CD14-positive monocyte (primary cell): Measurements from ENCODE around the gene CHKB. TPM values are rescaled to one million over a fixed set of nuclear protein-coding genes. Genes with fewer than 3 reads are reported as not detected.

ENCODE experiments used
- DNase-seq, 3 donors: peaks; one replicate each; pipeline ENCODE4 v3.0.0-alpha.2; 2011 to 2022
- H2AFZ ChIP-seq: 2 replicates; pipeline ENCODE4 v1.6.0; 2012; ENCODE audit warnings: mild to moderate bottlenecking, low read depth, low read length, inconsistent platforms; ENCODE audit not compliant: insufficient read depth, poor library complexity, severe bottlenecking
- H3K27ac ChIP-seq, 2 donors: 1 replicate in 1 of 2; 2 replicates in 1 of 2; pipeline ENCODE4 v1.5.1; 2012 to 2013; ENCODE audit warnings: low read length in 2 of 2, control low read depth in 1 of 2, inconsistent platforms in 1 of 2, low read depth in 1 of 2, mild to moderate bottlenecking in 1 of 2
- H3K27me3 ChIP-seq, 2 donors: one replicate each; pipeline versions ENCODE4 v1.6.0 to v1.6.1; 2011 to 2013; ENCODE audit warnings: low read length in 2 of 2; ENCODE audit not compliant: control insufficient read depth in 2 of 2, insufficient read depth in 2 of 2
- H3K36me3 ChIP-seq, 2 donors: replicated peaks in 1 of 2; 1 replicate in 1 of 2; 2 replicates in 1 of 2; pipeline versions ENCODE4 v1.5.1 to v1.6.1; 2012 to 2013; ENCODE audit warnings: low read length in 2 of 2, control low read depth in 1 of 2, inconsistent platforms in 1 of 2, mild to moderate bottlenecking in 1 of 2; ENCODE audit not compliant: insufficient read depth in 2 of 2, control insufficient read depth in 1 of 2
- H3K4me1 ChIP-seq, 2 donors: 1 replicate in 1 of 2; 2 replicates in 1 of 2; pipeline versions ENCODE4 v1.5.1 to v1.6.1; 2012 to 2013; ENCODE audit warnings: low read length in 2 of 2, control low read depth in 1 of 2, inconsistent platforms in 1 of 2, mild to moderate bottlenecking in 1 of 2, moderate library complexity in 1 of 2; ENCODE audit not compliant: insufficient read depth in 2 of 2, control insufficient read depth in 1 of 2
- H3K4me2 ChIP-seq: replicated peaks from 2 replicates; pipeline ENCODE3; 2012; ENCODE audit warnings: low read length, moderate library complexity, mild to moderate bottlenecking; ENCODE audit not compliant: poor library complexity, severe bottlenecking; ENCODE audit errors: extremely low read depth
- H3K4me3 ChIP-seq, 3 experiments: fragments of 200-600 bp in 1 of 3; sonication (generic) in 1 of 3; replicated peaks in 1 of 3; 1 replicate in 2 of 3; 2 replicates in 1 of 3; pipeline ENCODE4 v1.5.1; 2011 to 2013; ENCODE audit warnings: low read length in 3 of 3, mild to moderate bottlenecking in 3 of 3, control low read depth in 2 of 3, low read depth in 2 of 3, inconsistent platforms in 1 of 3, moderate library complexity in 1 of 3
- H3K79me2 ChIP-seq: 2 replicates; pipeline ENCODE4 v1.6.0; 2012; ENCODE audit warnings: mild to moderate bottlenecking, control low read depth, inconsistent platforms, low read length, moderate library complexity; ENCODE audit not compliant: insufficient read depth
- H3K9ac ChIP-seq: 2 replicates; pipeline ENCODE4 v1.6.0; 2017; ENCODE audit warnings: low read length, mild to moderate bottlenecking; ENCODE audit not compliant: insufficient read depth, poor library complexity, severe bottlenecking
- H3K9me3 ChIP-seq, 2 donors: replicated peaks in 1 of 2; 1 replicate in 1 of 2; 2 replicates in 1 of 2; pipeline versions ENCODE4 v1.5.1 to v1.6.1; 2012 to 2013; ENCODE audit warnings: low read length in 2 of 2, control low read depth in 1 of 2; ENCODE audit not compliant: control insufficient read depth in 1 of 2, insufficient read depth in 1 of 2
- H4K20me1 ChIP-seq: 2 replicates; pipeline ENCODE4 v1.6.0; 2012; ENCODE audit warnings: mild to moderate bottlenecking, low read length, control low read depth, moderate library complexity; ENCODE audit not compliant: insufficient read depth
- H3K27ac Mint-ChIP-seq, 7 donors: one replicate each; pipeline ENCODE4 v1.8.0; 2020; ENCODE audit warnings: mild to moderate bottlenecking in 7 of 7, mixed read lengths in 7 of 7, moderate library complexity in 6 of 7, inconsistent platforms in 2 of 7
- H3K27me3 Mint-ChIP-seq, 3 donors: one replicate each; pipeline ENCODE4 v1.8.0; 2021 to 2022; ENCODE audit warnings: low read depth in 3 of 3, mild to moderate bottlenecking in 3 of 3, mixed read lengths in 3 of 3, moderate library complexity in 3 of 3, inconsistent platforms in 1 of 3
- H3K36me3 Mint-ChIP-seq, 2 donors: one replicate each; pipeline ENCODE4 v1.8.0; 2020; ENCODE audit warnings: mixed read lengths in 2 of 2, inconsistent platforms in 1 of 2, mild to moderate bottlenecking in 1 of 2
- H3K4me1 Mint-ChIP-seq: one replicate; pipeline ENCODE4 v1.8.0; 2020; ENCODE audit warnings: mild to moderate bottlenecking, mixed read lengths
- H3K4me3 Mint-ChIP-seq, 2 donors: one replicate each; pipeline ENCODE4 v1.8.0; 2020; ENCODE audit warnings: mild to moderate bottlenecking in 2 of 2, mixed read lengths in 2 of 2, moderate library complexity in 1 of 2
- H3K9me3 Mint-ChIP-seq, 7 donors: one replicate each; pipeline ENCODE4 v1.8.0; 2020 to 2022; ENCODE audit warnings: mixed read lengths in 7 of 7, mild to moderate bottlenecking in 6 of 7, moderate library complexity in 6 of 7, inconsistent platforms in 2 of 7
- WGBS: methylation state at CpG from one replicate; pipeline ENCODE4 v1.1.5; 2013; ENCODE audit warnings: missing lambda C conversion rate; ENCODE audit not compliant: insufficient coverage; 5-methylcytosine and 5-hydroxymethylcytosine counted together
- intact Hi-C, 2 donors: fragments of 100-400 bp; cut with micrococcal nuclease; formaldehyde crosslinking; loops; one replicate each; pipeline versions ENCODE4 v1.15.0 to v1.15.1; 2023
- polyA plus RNA-seq, 3 donors: library from polyadenylated mRNA; depleted of rRNA in 1 of 3; unstranded in 2 of 3; stranded (reverse) in 1 of 3; fragments of 300-500 nt in 2 of 3; fragments of >200 nt in 1 of 3; fragmentation: Illumina TruSeq in 2 of 3; gene quantifications; 1 replicate in 2 of 3; 2 replicates in 1 of 3; pipeline ENCODE4 v1.2.3, GENCODE V29; 2012 to 2021
- TF ChIP-seq, protein P1 (sequence below): fragments of 200-600 bp; IDR thresholded peaks from one replicate; pipeline ENCODE4 v1.8.0; 2022; ENCODE audit warnings: antibody characterized with exemption, mild to moderate bottlenecking

Gene CHKB
- polyA plus RNA-seq, 3 donors = 29.1 to 286 (median 31.3) TPM

DNA sequence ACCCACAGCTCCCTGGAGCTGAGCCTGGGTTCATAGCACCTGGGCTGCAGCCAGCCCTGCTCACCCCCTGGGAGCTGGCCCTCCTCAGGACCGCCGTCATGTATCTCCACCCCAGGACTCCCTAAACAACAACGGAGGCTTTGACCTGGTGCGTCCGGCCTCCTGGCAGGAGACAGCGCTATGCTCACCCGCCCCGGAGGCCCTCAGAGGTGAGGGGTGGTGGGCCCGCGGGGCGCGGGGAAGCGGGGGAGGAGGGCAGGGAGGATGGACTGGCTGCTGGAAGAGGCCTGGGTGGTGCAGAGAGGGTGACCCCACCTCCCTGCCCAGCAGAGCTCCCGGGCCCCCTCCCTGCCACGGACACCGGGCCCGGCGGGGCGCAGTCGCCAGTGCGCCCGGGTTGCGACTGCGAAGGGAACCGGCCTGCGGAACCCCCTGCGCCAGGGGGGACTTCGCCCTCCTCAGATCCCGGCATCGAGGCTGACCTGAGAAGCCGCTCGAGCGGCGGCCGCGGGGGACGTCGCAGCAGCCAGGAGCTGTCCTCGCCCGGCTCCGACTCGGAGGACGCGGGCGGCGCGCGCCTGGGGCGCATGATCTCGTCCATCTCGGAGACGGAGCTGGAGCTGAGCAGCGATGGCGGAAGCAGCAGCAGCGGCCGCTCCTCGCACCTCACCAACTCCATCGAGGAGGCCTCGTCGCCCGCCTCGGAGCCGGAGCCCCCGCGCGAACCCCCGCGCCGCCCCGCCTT is 21.0 kb upstream of the CHKB start:
- peaks cover 56 to 90% (median 72%) of the 10 kb centered on the region in 3 donors for H3K27me3 Mint-ChIP-seq

DNA sequence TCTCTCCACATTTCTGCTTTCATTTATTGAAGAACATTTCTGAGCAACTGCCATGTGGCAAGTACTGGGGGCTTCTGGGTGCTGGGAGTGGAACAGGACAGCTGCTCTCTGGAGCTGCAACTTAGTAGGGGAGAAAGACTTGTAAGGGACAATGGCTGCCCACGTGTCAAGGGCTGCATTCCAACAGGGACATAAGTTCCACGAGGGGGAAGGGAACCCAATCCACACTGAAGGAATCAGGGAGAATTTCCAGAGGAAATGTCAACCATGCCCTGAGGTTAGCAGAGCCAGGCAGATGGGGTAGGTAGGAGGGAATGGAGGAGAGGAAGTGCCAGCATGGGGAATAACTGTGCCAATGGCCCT is 19.7 kb upstream of the CHKB start:
- Mint-ChIP-seq H3K27me3 (peaks cover 57 to 90% (median 77%) of the 10 kb centered on the region in 3 donors), H3K4me1 (peaks cover 4% of the 10 kb centered on the region), H3K4me3 (peak overlapping the region; percentile 3 to 86), H3K9me3 (peaks cover 0 to 21% (median 9%) of the 10 kb centered on the region in 7 donors), H3K27ac (no peak overlapping the region), H3K36me3 (peaks cover 8 to 15% of the 10 kb centered on the region in 2 donors)
- H3K79me2 ChIP-seq = no peaks in the 10 kb centered on the region
- H3K27me3 ChIP-seq = peaks cover 35 to 74% of the 10 kb centered on the region in 2 donors
- no peak for DNase-seq
- H3K9me3 ChIP-seq = peaks cover 0 to 16% of the 10 kb centered on the region in 2 donors
- H3K4me1 ChIP-seq = no peaks in the 10 kb centered on the region
- H3K36me3 ChIP-seq = no peaks in the 10 kb centered on the region
- H3K4me2 ChIP-seq = no peak overlapping the region
- intact Hi-C loops = no loop called here
- H2AFZ ChIP-seq = no peak overlapping the region
- H3K4me3 ChIP-seq = no peak overlapping the region
- H3K27ac ChIP-seq = no peak overlapping the region
- no peak overlapping the region for H3K9ac ChIP-seq
- WGBS = 27% methylated on average over 2 of the region's 2 CpGs
- TF ChIP-seq, protein P1, sequence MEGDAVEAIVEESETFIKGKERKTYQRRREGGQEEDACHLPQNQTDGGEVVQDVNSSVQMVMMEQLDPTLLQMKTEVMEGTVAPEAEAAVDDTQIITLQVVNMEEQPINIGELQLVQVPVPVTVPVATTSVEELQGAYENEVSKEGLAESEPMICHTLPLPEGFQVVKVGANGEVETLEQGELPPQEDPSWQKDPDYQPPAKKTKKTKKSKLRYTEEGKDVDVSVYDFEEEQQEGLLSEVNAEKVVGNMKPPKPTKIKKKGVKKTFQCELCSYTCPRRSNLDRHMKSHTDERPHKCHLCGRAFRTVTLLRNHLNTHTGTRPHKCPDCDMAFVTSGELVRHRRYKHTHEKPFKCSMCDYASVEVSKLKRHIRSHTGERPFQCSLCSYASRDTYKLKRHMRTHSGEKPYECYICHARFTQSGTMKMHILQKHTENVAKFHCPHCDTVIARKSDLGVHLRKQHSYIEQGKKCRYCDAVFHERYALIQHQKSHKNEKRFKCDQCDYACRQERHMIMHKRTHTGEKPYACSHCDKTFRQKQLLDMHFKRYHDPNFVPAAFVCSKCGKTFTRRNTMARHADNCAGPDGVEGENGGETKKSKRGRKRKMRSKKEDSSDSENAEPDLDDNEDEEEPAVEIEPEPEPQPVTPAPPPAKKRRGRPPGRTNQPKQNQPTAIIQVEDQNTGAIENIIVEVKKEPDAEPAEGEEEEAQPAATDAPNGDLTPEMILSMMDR = no peak
- no peaks in the 10 kb centered on the region for H4K20me1 ChIP-seq

More for the DNA sequence above, 21.0 kb upstream of the CHKB start:
- Histone ChIP-seq H3K79me2 (no peaks in the 10 kb centered on the region), H3K4me2 (no peak overlapping the region), H3K27ac (no peak overlapping the region), H3K36me3 (no peaks in the 10 kb centered on the region), H3K27me3 (peaks cover 35 to 68% of the 10 kb centered on the region in 2 donors), H3K9ac (no peak overlapping the region), H2AFZ (no peak overlapping the region), H3K4me3 (no peak overlapping the region), H3K4me1 (no peaks in the 10 kb centered on the region), H3K9me3 (peaks cover 0 to 16% of the 10 kb centered on the region in 2 donors), H4K20me1 (no peaks in the 10 kb centered on the region)
- peaks cover 4% of the 10 kb centered on the region for H3K4me1 Mint-ChIP-seq
- H3K9me3 Mint-ChIP-seq = peaks cover 0 to 21% (median 9%) of the 10 kb centered on the region in 7 donors
- intact Hi-C loops = no loop called here
- TF ChIP-seq, protein P1 = no peak
- peak overlapping the region in 1 of 7 donors; percentile 64 for H3K27ac Mint-ChIP-seq
- no peak for DNase-seq
- peak overlapping the region in 1 of 2 donors; percentile 42 for H3K4me3 Mint-ChIP-seq
- H3K36me3 Mint-ChIP-seq = peaks cover 4 to 15% of the 10 kb centered on the region in 2 donors
- WGBS = 5% methylated on average over 57 of the region's 70 CpGs
